ENCODE results near the gene CYB561D1.

DNA sequence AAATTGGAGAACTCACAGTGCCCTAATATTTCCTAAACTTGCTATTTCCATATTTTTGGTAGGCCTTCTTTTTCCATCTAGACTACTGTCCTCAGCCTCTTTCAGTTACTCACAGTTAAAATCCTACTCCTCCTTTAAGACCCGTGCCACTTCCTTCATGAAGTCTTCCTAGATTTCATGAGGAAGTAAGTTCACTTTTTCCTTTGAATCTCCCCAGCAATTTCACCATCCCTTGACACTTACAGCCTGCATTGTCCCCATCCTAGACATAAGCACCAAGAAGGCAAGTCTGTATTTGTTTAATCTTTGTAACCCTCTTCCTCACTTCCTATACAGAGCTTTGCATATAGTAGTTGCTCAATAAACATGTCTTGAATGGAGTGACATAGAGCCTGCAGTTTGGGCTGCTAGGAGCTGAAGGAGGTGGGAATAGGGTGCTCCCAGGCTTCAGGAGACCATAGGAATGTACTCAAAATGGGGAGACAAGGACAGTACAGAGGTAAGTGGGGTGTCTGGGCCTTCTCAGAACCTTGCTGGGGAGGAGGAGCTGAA is 40.5 kb downstream of the CYB561D1 start:
- TF ChIP-seq CTCF (conservative IDR thresholded peaks at IDR 0.05 in 1 of 2, IDR thresholded peaks at IDR 0.05 in 1 of 2; ENCODE audit: low read depth in 1 of 2, low read length in 2 of 2), result no peak
- no peak for TF ChIP-seq EZH2 (IDR thresholded peaks at IDR 0.05; ENCODE audit: low read length, missing control alignments)
